Stimulated activated memory B cell treated with anti-CD40 and anti-IgM and Interleukin-4, amounts not matched to agents 10 μg/mL and 1 μg/mL and 100 μg/mL, for 72 hours (primary cell): ENCODE measurements around the gene AACS.
"Not testable (repeated sequence)": the region's sequence is repeated elsewhere in the genome, so short reads cannot be mapped to it uniquely, and the experiment has no call there.

ENCODE experiments used
- ATAC-seq: fragments of 150-1000 bp; cut with Tn5 transposase; 2 replicates; pipeline ENCODE4 v1.10.0; 2021
- H3K27ac Mint-ChIP-seq: one replicate; pipeline ENCODE4 v1.8.0; 2022; ENCODE audit warnings: mild to moderate bottlenecking, mixed read lengths
- H3K27me3 Mint-ChIP-seq: one replicate; pipeline ENCODE4 v1.8.0; 2022; ENCODE audit warnings: mixed read lengths
- H3K36me3 Mint-ChIP-seq: one replicate; pipeline ENCODE4 v1.8.0; 2022; ENCODE audit warnings: mixed read lengths
- H3K4me1 Mint-ChIP-seq: one replicate; pipeline ENCODE4 v1.8.0; 2022; ENCODE audit warnings: mixed read lengths
- H3K4me3 Mint-ChIP-seq: one replicate; pipeline ENCODE4 v1.8.0; 2022; ENCODE audit warnings: mild to moderate bottlenecking, moderate library complexity, mixed read lengths
- H3K9me3 Mint-ChIP-seq: one replicate; pipeline ENCODE4 v1.8.0; 2022; ENCODE audit warnings: mixed read lengths

Gene AACS

GRCh38 chr12:125092872-125093680, 27.8 kb downstream of the AACS start:
- H3K36me3 Mint-ChIP-seq: peaks cover 32% of the 10 kb centered on the region
- ATAC-seq: no peak
- H3K9me3 Mint-ChIP-seq: no peaks in the 10 kb centered on the region
- no peaks in the 10 kb centered on the region for H3K4me1 Mint-ChIP-seq
- H3K4me3 Mint-ChIP-seq: no peak overlapping the region
- no peaks in the 10 kb centered on the region for H3K27me3 Mint-ChIP-seq
- no peak overlapping the region for H3K27ac Mint-ChIP-seq

GRCh38 chr12:125093681-125094330, 28.6 kb downstream of the AACS start:
- no peak for ATAC-seq
- Mint-ChIP-seq H3K27me3 (no peaks in the 10 kb centered on the region), H3K4me3 (no peak overlapping the region), H3K36me3 (peaks cover 35% of the 10 kb centered on the region), H3K27ac (no peak overlapping the region), H3K4me1 (no peaks in the 10 kb centered on the region), H3K9me3 (no peaks in the 10 kb centered on the region)

GRCh38 chr12:125096894-125097293, 31.7 kb downstream of the AACS start:
- Mint-ChIP-seq H3K36me3 (peaks cover 41% of the 10 kb centered on the region), H3K4me1 (no peaks in the 10 kb centered on the region), H3K9me3 (no peaks in the 10 kb centered on the region), H3K27ac (no peak overlapping the region), H3K27me3 (no peaks in the 10 kb centered on the region), H3K4me3 (no peak overlapping the region)
- no peak for ATAC-seq

- H3K9me3 Mint-ChIP-seq: no peaks in the 10 kb centered on the region
- H3K4me1 Mint-ChIP-seq: no peaks in the 10 kb centered on the region
- H3K27me3 Mint-ChIP-seq: no peaks in the 10 kb centered on the region
- no peak overlapping the region for H3K4me3 Mint-ChIP-seq
- no peak overlapping the region for H3K27ac Mint-ChIP-seq
- ATAC-seq: no peak
- H3K36me3 Mint-ChIP-seq: peaks cover 39% of the 10 kb centered on the region
These were observed 32.2 kb downstream of the AACS start for GRCh38 chr12:125097427-125097826.

GRCh38 chr12:125098676-125099408, 33.6 kb downstream of the AACS start:
- Mint-ChIP-seq H3K36me3 (peaks cover 44% of the 10 kb centered on the region), H3K4me1 (no peaks in the 10 kb centered on the region), H3K27ac (no peak overlapping the region), H3K4me3 (no peak overlapping the region), H3K27me3 (no peaks in the 10 kb centered on the region), H3K9me3 (no peaks in the 10 kb centered on the region)
- ATAC-seq: no peak

GRCh38 chr12:125099409-125099782, 34.2 kb downstream of the AACS start:
- H3K27me3 Mint-ChIP-seq: no peaks in the 10 kb centered on the region
- no peaks in the 10 kb centered on the region for H3K9me3 Mint-ChIP-seq
- no peak for ATAC-seq
- H3K4me3 Mint-ChIP-seq: no peak overlapping the region
- H3K36me3 Mint-ChIP-seq: peaks cover 48% of the 10 kb centered on the region
- no peaks in the 10 kb centered on the region for H3K4me1 Mint-ChIP-seq
- no peak overlapping the region for H3K27ac Mint-ChIP-seq

GRCh38 chr12:125100551-125101434, 35.6 kb downstream of the AACS start:
- ATAC-seq: no peak
- Mint-ChIP-seq H3K36me3 (peaks cover 45% of the 10 kb centered on the region), H3K27me3 (no peaks in the 10 kb centered on the region), H3K4me3 (no peak overlapping the region), H3K27ac (no peak overlapping the region), H3K9me3 (no peaks in the 10 kb centered on the region), H3K4me1 (no peaks in the 10 kb centered on the region)

- no peaks in the 10 kb centered on the region for H3K9me3 Mint-ChIP-seq
- no peaks in the 10 kb centered on the region for H3K27me3 Mint-ChIP-seq
- peaks cover 64% of the 10 kb centered on the region for H3K36me3 Mint-ChIP-seq
- H3K4me3 Mint-ChIP-seq: no peak overlapping the region
- no peaks in the 10 kb centered on the region for H3K4me1 Mint-ChIP-seq
- no peak overlapping the region for H3K27ac Mint-ChIP-seq
- no peak for ATAC-seq
These were observed 39.7 kb downstream of the AACS start for GRCh38 chr12:125104982-125105381.

- H3K4me1 Mint-ChIP-seq: no peaks in the 10 kb centered on the region
- H3K36me3 Mint-ChIP-seq: peaks cover 65% of the 10 kb centered on the region
- H3K27ac Mint-ChIP-seq: no peak overlapping the region
- no peak overlapping the region for H3K4me3 Mint-ChIP-seq
- H3K9me3 Mint-ChIP-seq: no peaks in the 10 kb centered on the region
- no peak for ATAC-seq
- H3K27me3 Mint-ChIP-seq: no peaks in the 10 kb centered on the region
These were observed 40.4 kb downstream of the AACS start for GRCh38 chr12:125105600-125105999.

- Mint-ChIP-seq H3K27me3 (no peaks in the 10 kb centered on the region), H3K4me3 (no peak overlapping the region), H3K27ac (no peak overlapping the region), H3K9me3 (peaks cover 3% of the 10 kb centered on the region), H3K4me1 (peaks cover 18% of the 10 kb centered on the region), H3K36me3 (peaks cover 70% of the 10 kb centered on the region)
- no peak for ATAC-seq
These were observed 45.6 kb downstream of the AACS start for GRCh38 chr12:125110641-125111360.

- ATAC-seq: no peak
- H3K9me3 Mint-ChIP-seq: peaks cover 3% of the 10 kb centered on the region
- peaks cover 70% of the 10 kb centered on the region for H3K36me3 Mint-ChIP-seq
These were observed 46.2 kb downstream of the AACS start for GRCh38 chr12:125111403-125111802.

GRCh38 chr12:125112614-125113013, 47.4 kb downstream of the AACS start:
- not testable (repeated sequence) for H3K27ac Mint-ChIP-seq, H3K4me3 Mint-ChIP-seq, ATAC-seq, H3K9me3 Mint-ChIP-seq, H3K27me3 Mint-ChIP-seq
- H3K4me1 Mint-ChIP-seq: peaks cover 18% of the 10 kb centered on the region
- H3K36me3 Mint-ChIP-seq: peaks cover 66% of the 10 kb centered on the region

More at GRCh38 chr12:125111403-125111802, 46.2 kb downstream of the AACS start:
- no peaks in the 10 kb centered on the region for H3K27me3 Mint-ChIP-seq
- H3K4me1 Mint-ChIP-seq: peaks cover 18% of the 10 kb centered on the region
- no peak overlapping the region for H3K4me3 Mint-ChIP-seq
- H3K27ac Mint-ChIP-seq: no peak overlapping the region

GRCh38 chr12:125113263-125113662, 48.0 kb downstream of the AACS start:
- no peak overlapping the region for H3K27ac Mint-ChIP-seq
- peaks cover 18% of the 10 kb centered on the region for H3K4me1 Mint-ChIP-seq
- no peak overlapping the region for H3K4me3 Mint-ChIP-seq
- peaks cover 5% of the 10 kb centered on the region for H3K9me3 Mint-ChIP-seq
- ATAC-seq: no peak
- peaks cover 69% of the 10 kb centered on the region for H3K36me3 Mint-ChIP-seq
- no peaks in the 10 kb centered on the region for H3K27me3 Mint-ChIP-seq

GRCh38 chr12:125113789-125114188, 48.6 kb downstream of the AACS start:
- no peak overlapping the region for H3K27ac Mint-ChIP-seq
- ATAC-seq: no peak
- H3K36me3 Mint-ChIP-seq: peaks cover 70% of the 10 kb centered on the region

More at GRCh38 chr12:125113789-125114188, 48.6 kb downstream of the AACS start:
- no peak overlapping the region for H3K4me3 Mint-ChIP-seq
- peaks cover 5% of the 10 kb centered on the region for H3K9me3 Mint-ChIP-seq
- H3K27me3 Mint-ChIP-seq: no peaks in the 10 kb centered on the region
- H3K4me1 Mint-ChIP-seq: peaks cover 18% of the 10 kb centered on the region
